WTC11 (cell line): ENCODE results near the gene MESD. TPM values are rescaled to one million over a fixed set of nuclear protein-coding genes. Genes with fewer than 3 reads are reported as not detected.

Experiments
- ATAC-seq: fragments of 200-7000 bp; cut with Tn5 transposase; 2 replicates; pipeline ENCODE4 v1.10.0; 2021; ENCODE audit warnings: mild to moderate bottlenecking, moderate library complexity
- CTCF ChIA-PET: fragments of 300-600 bp; sonication (Branson Sonifier 250); formaldehyde crosslinking; loops from one replicate; lab custom pipeline; 2021; ENCODE audit warnings: antibody characterized with exemption; lab: Charles Lee
- POLR2A ChIA-PET: fragments of 350-600 bp; sonication (Branson Sonifier 250); formaldehyde crosslinking; loops from one replicate; lab custom pipeline; 2021; ENCODE audit warnings: antibody characterized with exemption; lab: Charles Lee
- DNase-seq: peaks from one replicate; pipeline ENCODE4 v3.0.0; 2021; ENCODE audit warnings: low spot score
- H3K27ac Mint-ChIP-seq: 2 replicates; pipeline ENCODE4 v1.8.0; 2021; ENCODE audit warnings: mixed read lengths
- H3K27me3 Mint-ChIP-seq: 2 replicates; pipeline ENCODE4 v1.8.0; 2021; ENCODE audit warnings: low read depth, mild to moderate bottlenecking, moderate library complexity, mixed read lengths
- H3K36me3 Mint-ChIP-seq: 2 replicates; pipeline ENCODE4 v1.8.0; 2021; ENCODE audit warnings: mixed read lengths
- H3K4me1 Mint-ChIP-seq: 2 replicates; pipeline ENCODE4 v1.8.0; 2022; ENCODE audit warnings: mixed read lengths
- H3K4me3 Mint-ChIP-seq: 2 replicates; pipeline ENCODE4 v1.8.0; 2021; ENCODE audit warnings: mild to moderate bottlenecking, moderate library complexity, mixed read lengths
- H3K9me3 Mint-ChIP-seq: 2 replicates; pipeline ENCODE4 v1.8.0; 2021; ENCODE audit warnings: mixed read lengths
- ATF3 ChIP-seq: sonication (generic); formaldehyde crosslinking; conservative IDR thresholded peaks from 2 replicates; pipeline ENCODE4 v1.8.1; 2022; ENCODE audit warnings: mild to moderate bottlenecking, missing genetic modification reagents
- CREB1 ChIP-seq: sonication (generic); formaldehyde crosslinking; IDR thresholded peaks from 2 replicates; pipeline ENCODE4 v1.8.0; 2023; ENCODE audit warnings: mild to moderate bottlenecking, missing genetic modification reagents
- FOXK1 ChIP-seq: sonication (generic); formaldehyde crosslinking; IDR thresholded peaks from 2 replicates; pipeline ENCODE4 v1.8.0; 2022; ENCODE audit warnings: mild to moderate bottlenecking, moderate library complexity, missing genetic modification reagents
- HMGA2 ChIP-seq: fragments of 250-450 bp; sonication (Bioruptor Pico); IDR thresholded peaks from 2 replicates; pipeline ENCODE4 v1.4.0; 2021; ENCODE audit warnings: mild to moderate bottlenecking, moderate library complexity
- IRF2 ChIP-seq: sonication (generic); formaldehyde crosslinking; IDR thresholded peaks from 2 replicates; pipeline ENCODE4 v1.8.0; 2022; ENCODE audit warnings: low read depth, missing genetic modification reagents, borderline replicate concordance
- MXD4 ChIP-seq: fragments of 250-450 bp; sonication (Bioruptor Pico); IDR thresholded peaks from 2 replicates; pipeline ENCODE4 v1.8.0; 2021; ENCODE audit warnings: mild to moderate bottlenecking, moderate library complexity, borderline replicate concordance
- NFE2L1 ChIP-seq: sonication (generic); formaldehyde crosslinking; IDR thresholded peaks from 2 replicates; pipeline ENCODE4 v1.8.1; 2023; ENCODE audit warnings: missing genetic modification reagents
- NFYB ChIP-seq: sonication (generic); formaldehyde crosslinking; conservative IDR thresholded peaks from 2 replicates; pipeline ENCODE4 v1.8.0; 2022; ENCODE audit warnings: low read depth, missing genetic modification reagents
- ZNF121 ChIP-seq: sonication (generic); formaldehyde crosslinking; IDR thresholded peaks from 2 replicates; pipeline ENCODE4 v1.8.0; 2023; ENCODE audit warnings: missing genetic modification reagents
- ZNF138 ChIP-seq: sonication (generic); formaldehyde crosslinking; conservative IDR thresholded peaks from 2 replicates; pipeline ENCODE4 v1.8.1; 2022; ENCODE audit warnings: mild to moderate bottlenecking, moderate library complexity, missing genetic modification reagents
- ZNF396 ChIP-seq: fragments of 250-450 bp; sonication (Bioruptor Pico); IDR thresholded peaks from 2 replicates; pipeline ENCODE4 v1.8.0; 2021; ENCODE audit warnings: mild to moderate bottlenecking, moderate library complexity, borderline replicate concordance
- ZNF532 ChIP-seq: fragments of 250-450 bp; sonication (Bioruptor Pico); IDR thresholded peaks from 2 replicates; pipeline ENCODE4 v1.9.0; 2021; ENCODE audit warnings: mild to moderate bottlenecking, borderline replicate concordance
- total RNA-seq: library from RNA; stranded (reverse); gene quantifications from 3 replicates; pipeline ENCODE4 v1.2.3, GENCODE V29; 2021
- TF ChIP-seq, protein P1 (sequence below): sonication (generic); formaldehyde crosslinking; IDR thresholded peaks from 2 replicates; pipeline ENCODE4 v1.8.1; 2022; ENCODE audit warnings: mild to moderate bottlenecking, missing genetic modification reagents, moderate library complexity, borderline replicate concordance
- TF ChIP-seq, protein P2 (sequence below): fragments of 200-600 bp; IDR thresholded peaks from 2 replicates; pipeline ENCODE4 v1.8.0; 2022; ENCODE audit warnings: antibody characterized with exemption
- TF ChIP-seq, protein P3 (sequence below): sonication (generic); formaldehyde crosslinking; conservative IDR thresholded peaks from 2 replicates; pipeline ENCODE4 v1.8.1; 2023; ENCODE audit warnings: mild to moderate bottlenecking, low read depth, missing genetic modification reagents, moderate library complexity
- TF ChIP-seq, protein P4 (sequence below): sonication (generic); formaldehyde crosslinking; IDR thresholded peaks from 2 replicates; pipeline ENCODE4 v1.8.0; 2023; ENCODE audit warnings: missing genetic modification reagents, mild to moderate bottlenecking, borderline replicate concordance
- TF ChIP-seq, protein P5 (sequence below): sonication (generic); formaldehyde crosslinking; IDR thresholded peaks from 2 replicates; pipeline ENCODE4 v1.8.1; 2023; ENCODE audit warnings: mild to moderate bottlenecking, missing genetic modification reagents
- TF ChIP-seq, protein P6 (sequence below): sonication (generic); formaldehyde crosslinking; IDR thresholded peaks from 2 replicates; pipeline ENCODE4 v1.8.0; 2022; ENCODE audit warnings: mild to moderate bottlenecking, missing genetic modification reagents

The MESD gene
- total RNA-seq, 1 experiment from 2014 or later = 28.3 TPM

GRCh38 chr15:81013396-81013929, 23.8 kb upstream of the MESD start (continued):
- TF ChIP-seq ZNF121 (CRISPR knock-in tag) = no peak

DNA sequence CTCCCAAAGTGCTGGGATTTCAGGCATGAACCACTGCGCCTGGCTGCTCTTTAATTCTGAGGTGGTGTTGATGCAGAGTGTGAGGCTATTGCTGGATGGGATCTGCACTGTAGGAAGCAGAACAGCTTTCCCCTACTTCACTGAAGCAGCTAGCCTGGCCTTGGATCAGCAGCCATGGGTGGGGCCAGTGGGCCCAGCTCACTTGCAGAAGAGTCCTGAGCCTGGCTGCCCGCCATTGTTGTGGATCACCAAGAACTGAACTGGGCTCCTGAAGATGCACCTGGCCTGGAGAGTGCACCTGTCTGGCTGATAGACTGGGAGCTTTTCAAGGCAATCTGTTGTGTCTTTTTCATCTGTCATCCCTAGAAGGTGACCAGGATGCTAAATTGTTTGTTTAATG, 23.0 kb upstream of the MESD start:
- ChIA-PET POLR2A (no interaction called here), CTCF (interaction anchor here (0.6 to 0.7 kb wide), 3 partner anchors 17 to 254 kb away, joined by 3 read pairs; no protein-coding TSS in a partner anchor)
- Mint-ChIP-seq H3K27me3 (no peaks in the 10 kb centered on the region), H3K4me1 (no peaks in the 10 kb centered on the region), H3K4me3 (no peak overlapping the region), H3K9me3 (no peaks in the 10 kb centered on the region), H3K36me3 (no peaks in the 10 kb centered on the region), H3K27ac (no peak overlapping the region)
- ATAC-seq = no peak
- no peak for DNase-seq
- TF ChIP-seq ZNF138 = no peak
- TF ChIP-seq ZNF396 = no peak
- TF ChIP-seq ATF3 (CRISPR knock-in tag) = no peak
- TF ChIP-seq, protein P1, sequence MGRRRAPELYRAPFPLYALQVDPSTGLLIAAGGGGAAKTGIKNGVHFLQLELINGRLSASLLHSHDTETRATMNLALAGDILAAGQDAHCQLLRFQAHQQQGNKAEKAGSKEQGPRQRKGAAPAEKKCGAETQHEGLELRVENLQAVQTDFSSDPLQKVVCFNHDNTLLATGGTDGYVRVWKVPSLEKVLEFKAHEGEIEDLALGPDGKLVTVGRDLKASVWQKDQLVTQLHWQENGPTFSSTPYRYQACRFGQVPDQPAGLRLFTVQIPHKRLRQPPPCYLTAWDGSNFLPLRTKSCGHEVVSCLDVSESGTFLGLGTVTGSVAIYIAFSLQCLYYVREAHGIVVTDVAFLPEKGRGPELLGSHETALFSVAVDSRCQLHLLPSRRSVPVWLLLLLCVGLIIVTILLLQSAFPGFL (CRISPR knock-in tag) = no peak
- TF ChIP-seq, protein P2, sequence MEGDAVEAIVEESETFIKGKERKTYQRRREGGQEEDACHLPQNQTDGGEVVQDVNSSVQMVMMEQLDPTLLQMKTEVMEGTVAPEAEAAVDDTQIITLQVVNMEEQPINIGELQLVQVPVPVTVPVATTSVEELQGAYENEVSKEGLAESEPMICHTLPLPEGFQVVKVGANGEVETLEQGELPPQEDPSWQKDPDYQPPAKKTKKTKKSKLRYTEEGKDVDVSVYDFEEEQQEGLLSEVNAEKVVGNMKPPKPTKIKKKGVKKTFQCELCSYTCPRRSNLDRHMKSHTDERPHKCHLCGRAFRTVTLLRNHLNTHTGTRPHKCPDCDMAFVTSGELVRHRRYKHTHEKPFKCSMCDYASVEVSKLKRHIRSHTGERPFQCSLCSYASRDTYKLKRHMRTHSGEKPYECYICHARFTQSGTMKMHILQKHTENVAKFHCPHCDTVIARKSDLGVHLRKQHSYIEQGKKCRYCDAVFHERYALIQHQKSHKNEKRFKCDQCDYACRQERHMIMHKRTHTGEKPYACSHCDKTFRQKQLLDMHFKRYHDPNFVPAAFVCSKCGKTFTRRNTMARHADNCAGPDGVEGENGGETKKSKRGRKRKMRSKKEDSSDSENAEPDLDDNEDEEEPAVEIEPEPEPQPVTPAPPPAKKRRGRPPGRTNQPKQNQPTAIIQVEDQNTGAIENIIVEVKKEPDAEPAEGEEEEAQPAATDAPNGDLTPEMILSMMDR = no peak
- TF ChIP-seq, protein P3, sequence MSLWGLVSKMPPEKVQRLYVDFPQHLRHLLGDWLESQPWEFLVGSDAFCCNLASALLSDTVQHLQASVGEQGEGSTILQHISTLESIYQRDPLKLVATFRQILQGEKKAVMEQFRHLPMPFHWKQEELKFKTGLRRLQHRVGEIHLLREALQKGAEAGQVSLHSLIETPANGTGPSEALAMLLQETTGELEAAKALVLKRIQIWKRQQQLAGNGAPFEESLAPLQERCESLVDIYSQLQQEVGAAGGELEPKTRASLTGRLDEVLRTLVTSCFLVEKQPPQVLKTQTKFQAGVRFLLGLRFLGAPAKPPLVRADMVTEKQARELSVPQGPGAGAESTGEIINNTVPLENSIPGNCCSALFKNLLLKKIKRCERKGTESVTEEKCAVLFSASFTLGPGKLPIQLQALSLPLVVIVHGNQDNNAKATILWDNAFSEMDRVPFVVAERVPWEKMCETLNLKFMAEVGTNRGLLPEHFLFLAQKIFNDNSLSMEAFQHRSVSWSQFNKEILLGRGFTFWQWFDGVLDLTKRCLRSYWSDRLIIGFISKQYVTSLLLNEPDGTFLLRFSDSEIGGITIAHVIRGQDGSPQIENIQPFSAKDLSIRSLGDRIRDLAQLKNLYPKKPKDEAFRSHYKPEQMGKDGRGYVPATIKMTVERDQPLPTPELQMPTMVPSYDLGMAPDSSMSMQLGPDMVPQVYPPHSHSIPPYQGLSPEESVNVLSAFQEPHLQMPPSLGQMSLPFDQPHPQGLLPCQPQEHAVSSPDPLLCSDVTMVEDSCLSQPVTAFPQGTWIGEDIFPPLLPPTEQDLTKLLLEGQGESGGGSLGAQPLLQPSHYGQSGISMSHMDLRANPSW (CRISPR knock-in tag) = no peak
- TF ChIP-seq FOXK1 (CRISPR knock-in tag) = no peak
- TF ChIP-seq CREB1 = no peak
- no peak for TF ChIP-seq NFYB (CRISPR knock-in tag)
- TF ChIP-seq ZNF532 (CRISPR knock-in tag) = no peak
- TF ChIP-seq MXD4 (CRISPR knock-in tag) = no peak
- TF ChIP-seq, protein P4, sequence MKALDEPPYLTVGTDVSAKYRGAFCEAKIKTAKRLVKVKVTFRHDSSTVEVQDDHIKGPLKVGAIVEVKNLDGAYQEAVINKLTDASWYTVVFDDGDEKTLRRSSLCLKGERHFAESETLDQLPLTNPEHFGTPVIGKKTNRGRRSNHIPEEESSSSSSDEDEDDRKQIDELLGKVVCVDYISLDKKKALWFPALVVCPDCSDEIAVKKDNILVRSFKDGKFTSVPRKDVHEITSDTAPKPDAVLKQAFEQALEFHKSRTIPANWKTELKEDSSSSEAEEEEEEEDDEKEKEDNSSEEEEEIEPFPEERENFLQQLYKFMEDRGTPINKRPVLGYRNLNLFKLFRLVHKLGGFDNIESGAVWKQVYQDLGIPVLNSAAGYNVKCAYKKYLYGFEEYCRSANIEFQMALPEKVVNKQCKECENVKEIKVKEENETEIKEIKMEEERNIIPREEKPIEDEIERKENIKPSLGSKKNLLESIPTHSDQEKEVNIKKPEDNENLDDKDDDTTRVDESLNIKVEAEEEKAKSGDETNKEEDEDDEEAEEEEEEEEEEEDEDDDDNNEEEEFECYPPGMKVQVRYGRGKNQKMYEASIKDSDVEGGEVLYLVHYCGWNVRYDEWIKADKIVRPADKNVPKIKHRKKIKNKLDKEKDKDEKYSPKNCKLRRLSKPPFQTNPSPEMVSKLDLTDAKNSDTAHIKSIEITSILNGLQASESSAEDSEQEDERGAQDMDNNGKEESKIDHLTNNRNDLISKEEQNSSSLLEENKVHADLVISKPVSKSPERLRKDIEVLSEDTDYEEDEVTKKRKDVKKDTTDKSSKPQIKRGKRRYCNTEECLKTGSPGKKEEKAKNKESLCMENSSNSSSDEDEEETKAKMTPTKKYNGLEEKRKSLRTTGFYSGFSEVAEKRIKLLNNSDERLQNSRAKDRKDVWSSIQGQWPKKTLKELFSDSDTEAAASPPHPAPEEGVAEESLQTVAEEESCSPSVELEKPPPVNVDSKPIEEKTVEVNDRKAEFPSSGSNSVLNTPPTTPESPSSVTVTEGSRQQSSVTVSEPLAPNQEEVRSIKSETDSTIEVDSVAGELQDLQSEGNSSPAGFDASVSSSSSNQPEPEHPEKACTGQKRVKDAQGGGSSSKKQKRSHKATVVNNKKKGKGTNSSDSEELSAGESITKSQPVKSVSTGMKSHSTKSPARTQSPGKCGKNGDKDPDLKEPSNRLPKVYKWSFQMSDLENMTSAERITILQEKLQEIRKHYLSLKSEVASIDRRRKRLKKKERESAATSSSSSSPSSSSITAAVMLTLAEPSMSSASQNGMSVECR (CRISPR knock-in tag) = no peak
- TF ChIP-seq, protein P5, sequence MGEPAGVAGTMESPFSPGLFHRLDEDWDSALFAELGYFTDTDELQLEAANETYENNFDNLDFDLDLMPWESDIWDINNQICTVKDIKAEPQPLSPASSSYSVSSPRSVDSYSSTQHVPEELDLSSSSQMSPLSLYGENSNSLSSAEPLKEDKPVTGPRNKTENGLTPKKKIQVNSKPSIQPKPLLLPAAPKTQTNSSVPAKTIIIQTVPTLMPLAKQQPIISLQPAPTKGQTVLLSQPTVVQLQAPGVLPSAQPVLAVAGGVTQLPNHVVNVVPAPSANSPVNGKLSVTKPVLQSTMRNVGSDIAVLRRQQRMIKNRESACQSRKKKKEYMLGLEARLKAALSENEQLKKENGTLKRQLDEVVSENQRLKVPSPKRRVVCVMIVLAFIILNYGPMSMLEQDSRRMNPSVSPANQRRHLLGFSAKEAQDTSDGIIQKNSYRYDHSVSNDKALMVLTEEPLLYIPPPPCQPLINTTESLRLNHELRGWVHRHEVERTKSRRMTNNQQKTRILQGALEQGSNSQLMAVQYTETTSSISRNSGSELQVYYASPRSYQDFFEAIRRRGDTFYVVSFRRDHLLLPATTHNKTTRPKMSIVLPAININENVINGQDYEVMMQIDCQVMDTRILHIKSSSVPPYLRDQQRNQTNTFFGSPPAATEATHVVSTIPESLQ (CRISPR knock-in tag) = no peak
- TF ChIP-seq IRF2 (CRISPR knock-in tag) = no peak
- no peak for TF ChIP-seq NFE2L1
- TF ChIP-seq HMGA2 (CRISPR knock-in tag) = no peak
- TF ChIP-seq, protein P6, sequence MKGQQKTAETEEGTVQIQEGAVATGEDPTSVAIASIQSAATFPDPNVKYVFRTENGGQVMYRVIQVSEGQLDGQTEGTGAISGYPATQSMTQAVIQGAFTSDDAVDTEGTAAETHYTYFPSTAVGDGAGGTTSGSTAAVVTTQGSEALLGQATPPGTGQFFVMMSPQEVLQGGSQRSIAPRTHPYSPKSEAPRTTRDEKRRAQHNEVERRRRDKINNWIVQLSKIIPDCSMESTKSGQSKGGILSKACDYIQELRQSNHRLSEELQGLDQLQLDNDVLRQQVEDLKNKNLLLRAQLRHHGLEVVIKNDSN (CRISPR knock-in tag) = no peak
